H1 (cell line): Measurements from ENCODE around the gene SPAG16. TPM values are rescaled to one million over a fixed set of nuclear protein-coding genes. Genes with fewer than 3 reads are reported as not detected.

Experiments
- CBX5 ChIP-seq: fragments of 300-800, 300-1000 bp; sonication (generic); IDR thresholded peaks from 2 replicates; pipeline ENCODE4 v1.7.1; 2016; ENCODE audit warnings: antibody characterized with exemption, low read length, low read depth
- CHD7 ChIP-seq: fragments of 300-600 bp; sonication (generic); IDR thresholded peaks from 2 replicates; pipeline ENCODE4 v1.7.1; 2012; ENCODE audit warnings: low read length, moderate library complexity, mild to moderate bottlenecking, inconsistent platforms; ENCODE audit not compliant: insufficient replicate concordance
- FOSL1 ChIP-seq: IDR thresholded peaks from 2 replicates; pipeline ENCODE4 v1.6.1; 2011; ENCODE audit warnings: mild to moderate bottlenecking, low read depth, low read length, moderate library complexity; ENCODE audit not compliant: insufficient read depth
- HDAC6 ChIP-seq: IDR thresholded peaks from one replicate; pipeline ENCODE4 v1.7.1; 2012; ENCODE audit warnings: low read depth, mild to moderate bottlenecking, inconsistent platforms, low read length, moderate library complexity
- KDM1A ChIP-seq: fragments of 200-600, 300-600 bp; sonication (generic); IDR thresholded peaks from 2 replicates; pipeline ENCODE4 v1.7.1; 2016; ENCODE audit warnings: mild to moderate bottlenecking, low read length, borderline replicate concordance
- PHF8 ChIP-seq: fragments of 200-600 bp; sonication (generic); conservative IDR thresholded peaks from 2 replicates; pipeline ENCODE4 v1.7.1; 2012; ENCODE audit warnings: low read depth, mild to moderate bottlenecking, inconsistent platforms, low read length, moderate library complexity
- POLR2AphosphoS5 ChIP-seq: IDR thresholded peaks from 2 replicates; pipeline ENCODE4 v1.6.1; 2011; ENCODE audit warnings: low read depth, low read length
- RNF2 ChIP-seq: fragments of 200-900, 300-1000 bp; sonication (generic); IDR thresholded peaks from 2 replicates; pipeline ENCODE4 v1.7.1; 2016; ENCODE audit warnings: borderline replicate concordance, low read depth, mild to moderate bottlenecking, antibody characterized with exemption, low read length; ENCODE audit not compliant: poor library complexity, severe bottlenecking; ENCODE audit errors: missing control alignments
- SIX5 ChIP-seq: IDR thresholded peaks from 2 replicates; pipeline ENCODE4 v1.6.1; 2011; ENCODE audit warnings: mild to moderate bottlenecking, low read depth, low read length
- TCF12 ChIP-seq: IDR thresholded peaks from 2 replicates; pipeline ENCODE4 v1.6.1; 2011; ENCODE audit warnings: low read depth, mild to moderate bottlenecking, low read length
- polyA plus RNA-seq, 7 experiments: library from polyadenylated mRNA; depleted of rRNA in 3 of 7; stranded (reverse) in 5 of 7; unstranded in 2 of 7; fragments of >200 nt in 5 of 7; fragments of 200-250 nt in 2 of 7; gene quantifications; 1 replicate in 5 of 7; 2 replicates in 1 of 7; 4 replicates in 1 of 7; pipeline versions ENCODE4 v1.2.1 to v1.2.3, GENCODE V29; 2011 to 2013; ENCODE audit warnings: missing spikeins in 2 of 7, mixed read lengths in 2 of 7
- total RNA-seq: library from RNA; stranded (reverse); fragmentation: NEBNext Ultra II Directional; extraction: Animal tissue kit (Norgen Biotek cat#: 25700); gene quantifications from 2 replicates; pipeline ENCODE4 v1.2.1, GENCODE V29; 2021

SPAG16 gene
- total and polyA plus RNA-seq, 2 of the 8 experiments (the other 6 are each of a cell fraction or from before 2014, with no cell fraction given): 6.0 to 14.9 TPM

GRCh38 chr2:213429516-213429915 is 145.3 kb downstream of the SPAG16 start (continued):
- TF ChIP-seq CHD7 (no peak), KDM1A (no peak), POLR2AphosphoS5 (no peak), CBX5 (no peak), SIX5 (no peak), FOSL1 (no peak), HDAC6 (no peak), RNF2 (no peak), TCF12 (no peak), PHF8 (no peak)
